Breast epithelium (tissue), 3 donors: ENCODE data around the gene REELD1.

Source experiments
- CTCF ChIP-seq, 3 donors: fragments of 450-650 bp; IDR thresholded peaks; one replicate each; pipeline ENCODE4 v1.5.1; 2016 to 2017; ENCODE audit warnings: antibody characterized with exemption in 3 of 3, mild to moderate bottlenecking in 3 of 3, moderate library complexity in 3 of 3
- POLR2A ChIP-seq: fragments of 450-650 bp; IDR thresholded peaks from one replicate; pipeline ENCODE4 v1.6.1; 2016; ENCODE audit warnings: antibody characterized with exemption, mild to moderate bottlenecking, moderate library complexity

GRCh38 chr4:146243883-146244277, 29.5 kb downstream of the REELD1 start:
- TF ChIP-seq POLR2A (no peak), CTCF (IDR thresholded peaks at IDR 0.05) (no peak)
